ENCODE measurements around the gene CRB3. TPM values are rescaled to one million over a fixed set of nuclear protein-coding genes. Genes with fewer than 3 reads are reported as not detected.

The CRB3 gene
- polyA plus RNA-seq, 3 donors = not detected

DNA sequence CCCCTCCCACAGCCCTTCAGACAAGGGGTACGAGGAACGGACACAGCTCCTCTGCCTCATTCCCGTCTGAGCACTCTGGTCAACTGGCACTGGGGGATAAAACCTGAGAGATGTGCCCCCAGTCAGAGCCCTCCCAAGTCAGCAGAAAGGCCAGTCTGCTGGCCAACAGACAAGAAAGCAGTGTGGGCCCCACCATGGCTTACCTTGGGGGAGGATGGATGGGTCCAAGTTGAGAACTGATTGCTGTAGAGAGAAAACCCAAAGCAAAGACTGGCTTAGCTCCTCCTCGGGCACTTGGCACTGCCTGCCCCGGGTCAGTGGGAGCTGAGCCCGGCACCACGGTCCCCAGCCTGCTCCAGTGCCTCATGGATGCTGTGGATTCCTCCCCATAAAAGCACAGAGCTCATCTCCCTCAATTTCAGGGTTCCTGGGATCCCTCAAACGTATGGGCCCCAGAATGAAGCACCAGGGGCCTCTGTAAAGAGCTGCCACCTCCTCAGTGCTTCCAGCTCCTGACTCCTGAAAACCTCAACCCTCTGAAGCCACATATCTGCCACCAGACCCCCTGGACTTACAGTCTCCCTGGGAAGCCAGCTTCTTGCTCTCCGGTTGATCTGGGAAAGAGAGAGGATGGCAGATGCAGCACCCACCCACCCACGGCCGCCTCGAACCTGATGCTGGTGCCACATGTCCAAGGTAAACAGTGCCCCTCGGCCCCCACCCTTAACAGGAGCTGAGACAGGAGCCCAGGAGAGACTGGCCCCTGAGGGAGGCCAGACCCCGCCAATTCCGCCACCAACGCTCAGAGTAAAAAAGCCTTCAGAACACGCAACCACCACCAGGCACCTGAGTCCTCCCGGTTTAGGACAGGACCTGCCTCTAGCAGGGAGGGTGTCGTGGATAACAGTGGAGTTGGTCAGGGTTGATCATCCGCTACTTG is 42.7 kb upstream of the CRB3 start:
- TF ChIP-seq, protein P1, sequence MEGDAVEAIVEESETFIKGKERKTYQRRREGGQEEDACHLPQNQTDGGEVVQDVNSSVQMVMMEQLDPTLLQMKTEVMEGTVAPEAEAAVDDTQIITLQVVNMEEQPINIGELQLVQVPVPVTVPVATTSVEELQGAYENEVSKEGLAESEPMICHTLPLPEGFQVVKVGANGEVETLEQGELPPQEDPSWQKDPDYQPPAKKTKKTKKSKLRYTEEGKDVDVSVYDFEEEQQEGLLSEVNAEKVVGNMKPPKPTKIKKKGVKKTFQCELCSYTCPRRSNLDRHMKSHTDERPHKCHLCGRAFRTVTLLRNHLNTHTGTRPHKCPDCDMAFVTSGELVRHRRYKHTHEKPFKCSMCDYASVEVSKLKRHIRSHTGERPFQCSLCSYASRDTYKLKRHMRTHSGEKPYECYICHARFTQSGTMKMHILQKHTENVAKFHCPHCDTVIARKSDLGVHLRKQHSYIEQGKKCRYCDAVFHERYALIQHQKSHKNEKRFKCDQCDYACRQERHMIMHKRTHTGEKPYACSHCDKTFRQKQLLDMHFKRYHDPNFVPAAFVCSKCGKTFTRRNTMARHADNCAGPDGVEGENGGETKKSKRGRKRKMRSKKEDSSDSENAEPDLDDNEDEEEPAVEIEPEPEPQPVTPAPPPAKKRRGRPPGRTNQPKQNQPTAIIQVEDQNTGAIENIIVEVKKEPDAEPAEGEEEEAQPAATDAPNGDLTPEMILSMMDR (IDR thresholded peaks at IDR 0.05) = no peak
- Histone ChIP-seq H3K9ac (ENCODE audit: insufficient read depth, low read length, poor library complexity, severe bottlenecking) (no peak overlapping the region), H3K27ac (ENCODE audit: low read depth in 1 of 2, low read length in 2 of 2) (peak overlapping the region in 1 of 2 donors; percentile 51), H3K27me3 (ENCODE audit: control insufficient read depth in 2 of 2, insufficient read depth in 2 of 2, low read length in 2 of 2) (no peaks in the 10 kb centered on the region), H2AFZ (ENCODE audit: insufficient read depth, low read depth, low read length, poor library complexity, severe bottlenecking) (no peak overlapping the region), H3K9me3 (replicated peaks in 1 of 2; ENCODE audit: control insufficient read depth in 1 of 2, insufficient read depth in 1 of 2, low read length in 2 of 2) (no peaks in the 10 kb centered on the region), H3K36me3 (replicated peaks in 1 of 2; ENCODE audit: control insufficient read depth in 1 of 2, insufficient read depth in 2 of 2, low read length in 2 of 2) (peaks cover 57 to 62% of the 10 kb centered on the region in 2 donors), H3K4me3 (replicated peaks in 1 of 3; ENCODE audit: low read depth in 2 of 3, low read length in 3 of 3) (no peak overlapping the region), H3K79me2 (ENCODE audit: insufficient read depth, low read length) (peaks cover 62% of the 10 kb centered on the region), H4K20me1 (ENCODE audit: insufficient read depth, low read length) (peaks cover 63% of the 10 kb centered on the region), H3K4me1 (ENCODE audit: control insufficient read depth in 1 of 2, insufficient read depth in 2 of 2, low read length in 2 of 2) (peaks cover 23 to 30% of the 10 kb centered on the region in 2 donors), H3K4me2 (replicated peaks; ENCODE audit: extremely low read depth, low read length, poor library complexity, severe bottlenecking) (no peak overlapping the region)
- no peak for DNase-seq
- WGBS (ENCODE audit: insufficient coverage) = 100% methylated on average over 11 of the region's 20 CpGs
- H3K4me1 Mint-ChIP-seq = peaks cover 32% of the 10 kb centered on the region
- H3K27me3 Mint-ChIP-seq (ENCODE audit: low read depth in 3 of 3) = no peaks in the 10 kb centered on the region
- peaks cover 0 to 6% (median 3%) of the 10 kb centered on the region in 7 donors for H3K9me3 Mint-ChIP-seq
- peak overlapping the region in 4 of 7 donors; percentile 23 to 70 (median 48) for H3K27ac Mint-ChIP-seq
- intact Hi-C loops (cut with micrococcal nuclease) = loop anchor here (10.0 kb wide), 2 partner anchors 47 to 517 kb away; partner anchors contain the start of genes ALKBH7 (in 1 of the 2), NDUFA11 (in 1 of the 2), PSPN (in 1 of the 2) and VMAC (in 1 of the 2)
- H3K36me3 Mint-ChIP-seq = peaks cover 52 to 60% of the 10 kb centered on the region in 2 donors
- H3K4me3 Mint-ChIP-seq = no peak overlapping the region

DNA sequence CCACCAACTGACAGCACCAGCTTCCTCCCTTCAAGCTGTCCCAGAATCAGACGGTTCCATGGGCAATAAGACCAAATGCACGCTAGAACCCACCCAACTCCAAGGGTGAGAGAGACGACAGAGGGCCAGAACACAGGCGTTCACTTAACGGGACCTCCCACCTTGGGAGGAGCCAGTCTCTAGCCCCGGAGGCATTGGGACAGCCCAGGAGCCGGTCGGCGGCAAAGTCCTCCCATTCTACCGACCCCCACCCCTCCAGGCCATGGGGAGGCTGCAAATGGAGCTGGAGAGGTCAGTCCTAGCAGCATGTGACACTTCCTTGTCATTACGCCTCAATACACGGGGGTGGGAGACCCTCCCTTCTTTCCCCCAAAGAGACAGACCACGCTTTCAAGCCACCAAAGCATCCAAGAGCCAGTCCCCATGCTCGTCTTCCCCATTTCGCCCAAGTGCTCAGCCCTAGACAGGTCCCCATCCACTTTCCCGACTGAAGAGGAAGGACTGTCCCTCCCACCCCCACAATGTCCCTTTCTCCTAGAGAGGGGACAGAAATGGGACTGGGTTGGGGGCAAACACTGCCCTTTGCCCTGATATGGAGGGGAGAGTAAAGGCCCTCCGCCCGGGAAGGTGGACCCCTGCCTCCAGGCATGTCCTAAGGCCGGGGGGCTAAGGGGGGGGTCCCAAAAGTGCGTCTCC is 40.4 kb upstream of the CRB3 start:
- peak overlapping the region; percentile 84 to 91 for H3K4me3 Mint-ChIP-seq
- Histone ChIP-seq H3K9ac (ENCODE audit: insufficient read depth, low read length, poor library complexity, severe bottlenecking) (peak overlapping the region; percentile 73), H3K4me3 (replicated peaks in 1 of 3; ENCODE audit: low read depth in 2 of 3, low read length in 3 of 3) (peak overlapping the region; percentile 62 to 87 (median 64)), H3K79me2 (ENCODE audit: insufficient read depth, low read length) (peaks cover 55% of the 10 kb centered on the region), H2AFZ (ENCODE audit: insufficient read depth, low read depth, low read length, poor library complexity, severe bottlenecking) (no peak overlapping the region), H3K27me3 (ENCODE audit: control insufficient read depth in 2 of 2, insufficient read depth in 2 of 2, low read length in 2 of 2) (no peaks in the 10 kb centered on the region), H3K4me1 (ENCODE audit: control insufficient read depth in 1 of 2, insufficient read depth in 2 of 2, low read length in 2 of 2) (peaks cover 23 to 30% of the 10 kb centered on the region in 2 donors), H3K4me2 (replicated peaks; ENCODE audit: extremely low read depth, low read length, poor library complexity, severe bottlenecking) (peak overlapping the region; percentile 97), H4K20me1 (ENCODE audit: insufficient read depth, low read length) (peaks cover 54% of the 10 kb centered on the region), H3K27ac (ENCODE audit: low read depth in 1 of 2, low read length in 2 of 2) (peak overlapping the region; percentile 29 to 79), H3K36me3 (replicated peaks in 1 of 2; ENCODE audit: control insufficient read depth in 1 of 2, insufficient read depth in 2 of 2, low read length in 2 of 2) (peaks cover 34 to 38% of the 10 kb centered on the region in 2 donors), H3K9me3 (replicated peaks in 1 of 2; ENCODE audit: control insufficient read depth in 1 of 2, insufficient read depth in 1 of 2, low read length in 2 of 2) (no peaks in the 10 kb centered on the region)
- H3K36me3 Mint-ChIP-seq = peaks cover 32 to 37% of the 10 kb centered on the region in 2 donors
- DNase-seq = peak; percentile 13 to 38 (median 19)
- 0% methylated on average over 12 of the region's 20 CpGs for WGBS (ENCODE audit: insufficient coverage)
- intact Hi-C loops (cut with micrococcal nuclease) = loop anchor here (10.0 kb wide), 2 partner anchors 49 to 519 kb away; partner anchors contain the start of genes ALKBH7 (in 1 of the 2), NDUFA11 (in 1 of the 2), PSPN (in 1 of the 2) and VMAC (in 1 of the 2)
- peak overlapping the region; percentile 65 to 89 (median 79) for H3K27ac Mint-ChIP-seq
- peaks cover 0 to 6% (median 0%) of the 10 kb centered on the region in 3 donors for H3K27me3 Mint-ChIP-seq (ENCODE audit: low read depth in 3 of 3)
- peaks cover 32% of the 10 kb centered on the region for H3K4me1 Mint-ChIP-seq
- TF ChIP-seq, protein P1 (IDR thresholded peaks at IDR 0.05) = no peak
- H3K9me3 Mint-ChIP-seq = peaks cover 0 to 6% (median 3%) of the 10 kb centered on the region in 7 donors

Data from CD14-positive monocyte (primary cell).